Activated T-cell treated with anti-CD3 and anti-CD28 coated beads, Interleukin-2, amount 50 U/mL, for 24 hours (primary cell): ENCODE measurements around the gene N4BP2L2.
A peak's percentile ranks its signal among the peaks of the same experiment; 100 is the strongest.
"Not testable (repeated sequence)": the region's sequence is repeated elsewhere in the genome, so short reads cannot be mapped to it uniquely, and the experiment has no call there.

Source experiments
- DNase-seq: peaks from one replicate; pipeline ENCODE4 v3.0.0-alpha.2; 2020
- H3K27ac Mint-ChIP-seq: 2 replicates; pipeline ENCODE4 v1.8.0; 2020; ENCODE audit warnings: mild to moderate bottlenecking, mixed read lengths
- H3K27me3 Mint-ChIP-seq: 2 replicates; pipeline ENCODE4 v1.8.0; 2020; ENCODE audit warnings: mixed read lengths
- H3K36me3 Mint-ChIP-seq: 2 replicates; pipeline ENCODE4 v1.8.0; 2020; ENCODE audit warnings: low read depth, mixed read lengths
- H3K4me1 Mint-ChIP-seq: 2 replicates; pipeline ENCODE4 v1.8.0; 2020; ENCODE audit warnings: low read depth, mixed read lengths
- H3K4me3 Mint-ChIP-seq: 2 replicates; pipeline ENCODE4 v1.8.0; 2020; ENCODE audit warnings: mild to moderate bottlenecking, moderate library complexity, mixed read lengths
- H3K9me3 Mint-ChIP-seq: 2 replicates; pipeline ENCODE4 v1.8.0; 2020; ENCODE audit warnings: mixed read lengths

The N4BP2L2 gene

DNA sequence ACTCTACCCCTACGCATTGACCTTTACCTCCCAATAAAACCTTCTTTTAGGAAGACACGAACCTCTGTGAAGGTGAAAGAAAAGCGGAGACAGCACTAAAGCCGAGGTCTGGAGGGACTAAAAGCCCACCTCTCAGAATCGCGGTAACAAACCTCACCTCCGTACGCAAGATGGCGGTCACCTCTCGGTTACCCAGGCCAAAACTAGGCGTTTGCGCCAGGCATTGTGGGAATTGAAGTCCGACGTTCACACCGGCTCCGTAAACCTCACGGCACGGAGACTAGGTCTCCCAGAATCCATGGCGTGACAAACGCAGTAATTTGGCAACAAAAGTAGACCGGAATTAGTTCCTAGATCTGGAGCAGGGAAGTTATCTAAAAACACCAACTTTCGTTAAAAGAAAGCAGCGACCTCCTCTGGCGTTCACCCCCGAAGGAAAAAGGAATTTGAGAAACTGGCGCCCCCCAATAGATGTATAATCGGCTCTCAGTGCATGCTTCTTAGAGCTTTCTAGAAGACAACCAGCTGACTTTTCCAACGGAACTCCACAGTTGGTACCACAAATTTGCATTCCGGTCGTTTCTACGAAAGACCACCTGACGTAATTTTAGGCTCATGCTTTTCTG, at the start of gene N4BP2L2:
Gene N4BP2L2, minus strand, starts transcription at position 175 of the 626 bp plus-strand sequence. CDS start 1,768 bp downstream, outside the sequence.
- H3K36me3 Mint-ChIP-seq = peaks cover 49% of the 10 kb centered on the region
- H3K4me1 Mint-ChIP-seq = peaks cover 45% of the 10 kb centered on the region
- DNase-seq = peak; percentile 89
- H3K4me3 Mint-ChIP-seq = peak within 1 kb of the TSS; percentile 99
- no peaks in the 10 kb centered on the region for H3K9me3 Mint-ChIP-seq
- no peaks in the 10 kb centered on the region for H3K27me3 Mint-ChIP-seq
- peak within 1 kb of the TSS; percentile 100 for H3K27ac Mint-ChIP-seq

- no peak for DNase-seq
- peaks cover 11% of the 10 kb centered on the region for H3K36me3 Mint-ChIP-seq
- peak overlapping the region; percentile 95 for H3K27ac Mint-ChIP-seq
These were observed 49.2 kb upstream of the N4BP2L2 start for GRCh38 chr13:32587811-32588170.

GRCh38 chr13:32587011-32587810, 48.6 kb upstream of the N4BP2L2 start:
- DNase-seq = peak; percentile 69
- H3K4me1 Mint-ChIP-seq = peaks cover 47% of the 10 kb centered on the region
- H3K27me3 Mint-ChIP-seq = peaks cover 5% of the 10 kb centered on the region
- peaks cover 7% of the 10 kb centered on the region for H3K36me3 Mint-ChIP-seq
- peak overlapping the region; percentile 94 for H3K4me3 Mint-ChIP-seq
- H3K27ac Mint-ChIP-seq = peak overlapping the region; percentile 95
- no peaks in the 10 kb centered on the region for H3K9me3 Mint-ChIP-seq

More at GRCh38 chr13:32587811-32588170, 49.2 kb upstream of the N4BP2L2 start:
- H3K4me3 Mint-ChIP-seq = peak overlapping the region; percentile 94
- peaks cover 52% of the 10 kb centered on the region for H3K4me1 Mint-ChIP-seq
- peaks cover 5% of the 10 kb centered on the region for H3K27me3 Mint-ChIP-seq
- H3K9me3 Mint-ChIP-seq = no peaks in the 10 kb centered on the region

- DNase-seq = peak; percentile 96
- peak within 1 kb of the TSS; percentile 94 for H3K4me3 Mint-ChIP-seq
- H3K36me3 Mint-ChIP-seq = peaks cover 7% of the 10 kb centered on the region
- H3K27me3 Mint-ChIP-seq = peaks cover 5% of the 10 kb centered on the region
- H3K9me3 Mint-ChIP-seq = no peaks in the 10 kb centered on the region
- H3K4me1 Mint-ChIP-seq = peaks cover 40% of the 10 kb centered on the region
- H3K27ac Mint-ChIP-seq = peak within 1 kb of the TSS; percentile 95
These were observed 47.7 kb upstream of the N4BP2L2 start, which contains the start of gene PDS5B for GRCh38 chr13:32586080-32586900. TSS of gene PDS5B (plus strand) at chr13:32586452. CDS start at chr13:32648773, 62,321 bp downstream.

DNA sequence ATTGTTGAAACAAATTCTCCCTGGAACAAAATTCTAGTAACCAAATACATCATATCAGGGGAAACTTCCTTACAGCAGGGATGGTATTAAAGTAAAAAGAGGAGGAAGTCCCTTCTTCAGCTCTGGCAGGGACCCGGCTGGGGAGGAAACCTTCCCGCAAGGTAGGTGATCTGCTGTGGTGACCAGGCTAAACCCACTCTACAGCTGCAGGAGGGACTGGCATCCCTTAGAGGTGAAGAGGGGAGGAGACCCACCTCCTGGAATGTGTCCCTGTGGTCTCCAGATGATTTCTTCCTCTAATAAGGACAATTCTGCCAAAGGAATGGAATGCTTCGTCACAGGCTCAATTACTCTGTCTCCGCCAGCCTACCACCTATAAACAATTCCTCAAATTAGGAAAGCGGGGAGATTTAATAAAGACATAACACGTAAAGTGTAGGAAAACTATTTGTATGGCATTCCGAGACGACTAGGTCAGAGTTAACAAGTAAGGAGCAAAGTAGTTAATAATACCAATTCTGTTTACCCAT, 47.0 kb upstream of the N4BP2L2 start:
- Mint-ChIP-seq H3K27ac (peak overlapping the region; percentile 84), H3K36me3 (peaks cover 7% of the 10 kb centered on the region), H3K4me1 (peaks cover 39% of the 10 kb centered on the region), H3K27me3 (peaks cover 5% of the 10 kb centered on the region), H3K4me3 (peak overlapping the region; percentile 82), H3K9me3 (no peaks in the 10 kb centered on the region)
- peak; percentile 34 for DNase-seq

- Mint-ChIP-seq H3K4me3 (no peak overlapping the region), H3K9me3 (no peaks in the 10 kb centered on the region), H3K27ac (no peak overlapping the region), H3K27me3 (peaks cover 5% of the 10 kb centered on the region), H3K36me3 (peaks cover 7% of the 10 kb centered on the region), H3K4me1 (peaks cover 15% of the 10 kb centered on the region)
- no peak for DNase-seq
These were observed 44.4 kb upstream of the N4BP2L2 start for GRCh38 chr13:32582991-32583390.

GRCh38 chr13:32582281-32582680, 43.7 kb upstream of the N4BP2L2 start:
- Mint-ChIP-seq H3K27ac (no peak overlapping the region), H3K9me3 (peaks cover 4% of the 10 kb centered on the region), H3K4me1 (peaks cover 11% of the 10 kb centered on the region), H3K36me3 (peaks cover 2% of the 10 kb centered on the region), H3K4me3 (no peak overlapping the region), H3K27me3 (peaks cover 5% of the 10 kb centered on the region)
- DNase-seq = no peak

GRCh38 chr13:32581177-32581786, 42.7 kb upstream of the N4BP2L2 start:
- H3K27me3 Mint-ChIP-seq = peaks cover 5% of the 10 kb centered on the region
- DNase-seq = no peak
- H3K4me3 Mint-ChIP-seq = no peak overlapping the region
- no peaks in the 10 kb centered on the region for H3K36me3 Mint-ChIP-seq
- peaks cover 13% of the 10 kb centered on the region for H3K9me3 Mint-ChIP-seq
- H3K4me1 Mint-ChIP-seq = peaks cover 11% of the 10 kb centered on the region
- H3K27ac Mint-ChIP-seq = no peak overlapping the region

DNA sequence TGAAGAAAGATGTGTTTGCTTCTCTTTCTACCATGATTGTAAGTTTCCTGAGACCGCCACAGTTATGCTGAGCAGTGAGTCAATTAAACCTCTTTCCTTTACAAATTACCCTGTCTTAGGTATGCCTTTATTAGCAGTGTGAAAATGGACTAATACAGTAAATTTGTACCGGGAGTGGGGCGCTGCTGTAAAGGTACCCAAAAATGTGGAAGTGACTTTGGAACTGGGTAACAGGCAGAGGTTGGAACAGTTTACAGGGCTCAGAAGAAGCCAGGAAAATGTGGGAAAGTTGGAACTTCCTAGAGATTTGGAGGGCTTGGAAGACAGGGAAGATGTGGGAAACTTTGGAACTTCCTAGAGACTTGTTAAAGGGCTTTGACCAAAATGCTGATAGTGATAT, 38.4 kb upstream of the N4BP2L2 start:
- H3K9me3 Mint-ChIP-seq = peaks cover 13% of the 10 kb centered on the region
- DNase-seq = no peak
- H3K27me3 Mint-ChIP-seq = no peaks in the 10 kb centered on the region
- H3K4me3 Mint-ChIP-seq = no peak overlapping the region
- no peak overlapping the region for H3K27ac Mint-ChIP-seq
- no peaks in the 10 kb centered on the region for H3K4me1 Mint-ChIP-seq
- no peaks in the 10 kb centered on the region for H3K36me3 Mint-ChIP-seq

DNA sequence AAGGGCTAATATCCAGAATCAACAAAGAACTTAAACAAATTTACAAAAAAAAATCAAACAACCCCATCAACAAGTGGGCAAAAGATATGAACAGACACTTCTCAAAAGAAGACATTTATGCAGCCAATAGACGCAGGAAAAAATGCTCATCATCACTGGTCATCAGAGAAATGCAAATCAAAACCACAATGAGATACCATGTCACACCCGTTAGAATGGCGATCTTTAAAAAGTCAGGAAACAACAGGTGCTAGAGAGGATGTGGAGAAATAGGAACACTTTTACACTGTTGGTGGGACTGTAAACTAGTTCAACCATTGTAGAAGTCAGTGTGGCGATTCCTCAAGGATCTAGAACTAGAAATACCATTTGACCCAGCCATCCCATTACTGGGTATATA, 37.1 kb upstream of the N4BP2L2 start:
- DNase-seq, H3K4me3 Mint-ChIP-seq, H3K4me1 Mint-ChIP-seq, H3K36me3 Mint-ChIP-seq, H3K27ac Mint-ChIP-seq, H3K27me3 Mint-ChIP-seq: not testable (repeated sequence)
- peaks cover 13% of the 10 kb centered on the region for H3K9me3 Mint-ChIP-seq

DNA sequence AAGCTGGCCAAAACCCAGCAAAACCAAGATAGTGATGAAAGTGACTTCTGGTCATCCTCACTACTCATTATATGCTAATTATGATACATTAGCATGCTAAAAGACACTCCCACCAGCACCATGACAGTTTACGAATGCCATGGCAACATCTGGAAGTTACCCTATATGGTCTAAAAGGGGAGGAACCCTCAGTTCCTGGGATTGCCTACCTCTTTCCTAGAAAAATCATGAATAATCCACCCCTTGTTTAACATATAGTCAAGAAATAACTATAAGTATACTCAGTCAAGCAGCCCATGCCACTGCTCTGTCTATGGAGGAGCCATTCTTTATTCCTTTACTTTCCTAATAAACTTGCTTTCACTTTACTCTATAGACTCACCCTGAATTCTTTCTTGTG, 22.2 kb upstream of the N4BP2L2 start:
- not testable (repeated sequence) for H3K27ac Mint-ChIP-seq, H3K4me3 Mint-ChIP-seq, H3K27me3 Mint-ChIP-seq, H3K36me3 Mint-ChIP-seq, H3K4me1 Mint-ChIP-seq, DNase-seq
- peaks cover 14% of the 10 kb centered on the region for H3K9me3 Mint-ChIP-seq

GRCh38 chr13:32555613-32556012, 17.0 kb upstream of the N4BP2L2 start:
- Mint-ChIP-seq H3K36me3 (no peaks in the 10 kb centered on the region), H3K27ac (no peak overlapping the region), H3K4me3 (no peak overlapping the region), H3K9me3 (peaks cover 4% of the 10 kb centered on the region), H3K27me3 (no peaks in the 10 kb centered on the region), H3K4me1 (peaks cover 4% of the 10 kb centered on the region)
- no peak for DNase-seq

DNA sequence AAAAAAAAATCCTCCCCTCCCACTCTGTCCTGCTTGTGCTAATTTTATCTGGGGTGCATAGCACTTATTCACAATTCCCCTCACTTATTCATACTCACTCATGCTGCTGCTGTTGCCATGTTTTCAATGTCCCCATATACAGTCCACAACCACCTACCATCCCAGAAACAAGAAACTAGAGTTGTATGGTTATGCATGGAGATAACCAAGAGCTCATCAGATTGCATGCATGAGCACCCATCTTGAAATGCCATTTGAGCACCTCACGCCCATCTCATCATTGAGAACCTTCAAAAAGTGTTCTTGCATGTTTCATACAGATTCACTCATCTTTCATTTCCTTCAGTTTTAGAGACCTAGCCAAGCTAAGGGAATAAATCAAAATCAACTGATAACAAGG, 15.1 kb upstream of the N4BP2L2 start:
- H3K4me3 Mint-ChIP-seq = no peak overlapping the region
- no peaks in the 10 kb centered on the region for H3K27me3 Mint-ChIP-seq
- no peak overlapping the region for H3K27ac Mint-ChIP-seq
- H3K9me3 Mint-ChIP-seq = peaks cover 3% of the 10 kb centered on the region
- H3K36me3 Mint-ChIP-seq = no peaks in the 10 kb centered on the region
- no peak for DNase-seq
- peaks cover 4% of the 10 kb centered on the region for H3K4me1 Mint-ChIP-seq

DNA sequence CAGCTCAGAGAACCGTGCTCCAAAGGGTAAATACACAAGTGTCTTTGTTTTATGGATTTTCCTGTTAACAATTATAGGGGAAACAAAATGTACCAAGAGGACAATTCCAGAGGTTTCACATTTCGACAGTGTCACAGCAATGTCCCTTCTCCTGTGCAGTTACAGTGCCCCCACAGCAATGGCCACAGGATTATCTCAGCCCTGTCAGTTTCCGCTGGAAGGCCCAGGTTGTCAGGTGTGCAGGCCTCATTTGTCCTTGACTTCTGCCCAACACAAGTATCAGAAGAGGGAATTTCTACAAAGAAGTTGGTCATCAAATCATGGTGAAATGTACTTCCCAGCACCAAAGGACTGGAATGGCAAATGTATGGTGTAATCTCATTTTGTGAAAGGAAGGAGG, 11.2 kb upstream of the N4BP2L2 start:
- no peak overlapping the region for H3K27ac Mint-ChIP-seq
- DNase-seq = no peak
- H3K4me1 Mint-ChIP-seq = no peaks in the 10 kb centered on the region
- no peaks in the 10 kb centered on the region for H3K36me3 Mint-ChIP-seq
- no peaks in the 10 kb centered on the region for H3K27me3 Mint-ChIP-seq
- no peak overlapping the region for H3K4me3 Mint-ChIP-seq
- no peaks in the 10 kb centered on the region for H3K9me3 Mint-ChIP-seq
